Measurements from ENCODE around the gene CLDN15. TPM values are rescaled to one million over a fixed set of nuclear protein-coding genes. Genes with fewer than 3 reads are reported as not detected.
"Not testable (repeated sequence)": the region's sequence is repeated elsewhere in the genome, so short reads cannot be mapped to it uniquely, and the experiment has no call there.

Gene CLDN15
- total RNA-seq, result 10 to 100 TPM; 14.2 to 15.8 TPM

DNA sequence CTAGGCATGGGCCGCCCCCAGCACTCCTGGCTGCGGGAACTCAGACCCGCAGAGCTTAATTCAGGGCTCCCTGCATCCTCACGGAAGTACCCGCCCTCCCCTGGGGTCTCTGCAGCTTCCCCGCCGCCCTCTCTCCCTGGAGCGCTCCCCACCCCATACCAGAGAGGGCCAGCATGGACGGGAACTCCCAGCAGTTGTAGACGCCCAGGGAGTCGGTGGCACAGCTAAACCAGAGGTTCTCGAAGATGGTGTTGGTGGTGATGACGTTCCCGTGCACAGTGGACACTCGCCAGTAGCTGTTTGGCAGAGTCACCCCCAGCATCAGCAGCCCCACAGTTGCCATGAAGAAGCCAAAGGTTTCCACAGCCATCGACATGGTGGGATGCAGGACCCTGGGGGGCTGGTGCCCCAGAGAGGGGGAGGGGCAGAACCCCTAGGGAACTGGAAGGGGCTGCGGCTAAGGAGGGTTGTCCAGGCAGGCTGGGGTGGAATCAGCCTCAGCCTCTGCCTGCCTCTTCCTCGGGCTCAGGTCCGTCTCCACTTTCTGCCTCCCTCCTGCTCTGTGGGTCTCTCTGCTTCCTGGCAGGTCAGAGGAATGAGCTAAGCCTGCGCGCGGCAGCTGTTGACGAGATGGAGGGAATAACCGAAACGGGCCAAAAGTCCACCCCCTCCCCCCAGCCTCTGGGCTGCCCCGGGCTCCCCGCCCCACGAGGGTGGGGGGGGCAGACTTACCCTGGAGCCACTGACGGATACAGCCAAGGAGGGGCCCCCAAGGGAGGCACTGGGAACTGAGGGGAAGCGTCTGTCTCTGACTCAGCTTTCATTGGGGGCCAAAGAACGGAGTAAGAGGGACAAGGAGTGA lies at the start of gene CLDN15:
CLDN15 (minus strand) TSS at position 597 of the 862 bp plus-strand sequence; CDS start at position 376, 221 bp downstream.
- H3K27ac Mint-ChIP-seq, result no peak within 1 kb of the TSS
- H3K4me1 Mint-ChIP-seq (ENCODE audit: low read depth), result peaks cover 3% of the 10 kb centered on the region
- peaks cover 5% of the 10 kb centered on the region for H3K36me3 Mint-ChIP-seq (ENCODE audit: low read depth)
- TF ChIP-seq, protein P1, sequence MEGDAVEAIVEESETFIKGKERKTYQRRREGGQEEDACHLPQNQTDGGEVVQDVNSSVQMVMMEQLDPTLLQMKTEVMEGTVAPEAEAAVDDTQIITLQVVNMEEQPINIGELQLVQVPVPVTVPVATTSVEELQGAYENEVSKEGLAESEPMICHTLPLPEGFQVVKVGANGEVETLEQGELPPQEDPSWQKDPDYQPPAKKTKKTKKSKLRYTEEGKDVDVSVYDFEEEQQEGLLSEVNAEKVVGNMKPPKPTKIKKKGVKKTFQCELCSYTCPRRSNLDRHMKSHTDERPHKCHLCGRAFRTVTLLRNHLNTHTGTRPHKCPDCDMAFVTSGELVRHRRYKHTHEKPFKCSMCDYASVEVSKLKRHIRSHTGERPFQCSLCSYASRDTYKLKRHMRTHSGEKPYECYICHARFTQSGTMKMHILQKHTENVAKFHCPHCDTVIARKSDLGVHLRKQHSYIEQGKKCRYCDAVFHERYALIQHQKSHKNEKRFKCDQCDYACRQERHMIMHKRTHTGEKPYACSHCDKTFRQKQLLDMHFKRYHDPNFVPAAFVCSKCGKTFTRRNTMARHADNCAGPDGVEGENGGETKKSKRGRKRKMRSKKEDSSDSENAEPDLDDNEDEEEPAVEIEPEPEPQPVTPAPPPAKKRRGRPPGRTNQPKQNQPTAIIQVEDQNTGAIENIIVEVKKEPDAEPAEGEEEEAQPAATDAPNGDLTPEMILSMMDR (IDR thresholded peaks at IDR 0.05), result no peak
- no peak for DNase-seq
- no peak for ATAC-seq
- H3K27me3 Mint-ChIP-seq, result no peaks in the 10 kb centered on the region
- H3K4me3 Mint-ChIP-seq, result no peak within 1 kb of the TSS
- H3K9me3 Mint-ChIP-seq, result no peaks in the 10 kb centered on the region
- CTCF ChIA-PET, result interaction anchor here (1.0 to 1.2 kb wide), 2 partner anchors 45 to 93 kb away, joined by 3 read pairs; no protein-coding TSS in a partner anchor
- intact Hi-C loops (cut with micrococcal nuclease), result loop anchor here (10.0 kb wide), 1 partner anchor 47 kb away; no protein-coding TSS in a partner anchor
- POLR2A ChIA-PET, result interaction anchor here (1.3 to 2.1 kb wide), 2 partner anchors 13 to 19 kb away, joined by 4 to 7 read pairs; partner anchors contain the start of genes PLOD3 and ZNHIT1

- ATAC-seq (no peak), DNase-seq (no peak)
- H3K27ac Mint-ChIP-seq, result no peak overlapping the region
- no peaks in the 10 kb centered on the region for H3K9me3 Mint-ChIP-seq
- intact Hi-C loops (cut with micrococcal nuclease), result loop anchor here (10.0 kb wide), 2 partner anchors 52 to 142 kb away; partner anchors contain the start of gene CLDN15
- TF ChIP-seq, protein P1 (IDR thresholded peaks at IDR 0.05), result no peak
- CTCF ChIA-PET, result no interaction called here
- POLR2A ChIA-PET, result no interaction called here
- peaks cover 6% of the 10 kb centered on the region for H3K27me3 Mint-ChIP-seq
- peaks cover 25% of the 10 kb centered on the region for H3K4me1 Mint-ChIP-seq (ENCODE audit: low read depth)
- H3K36me3 Mint-ChIP-seq (ENCODE audit: low read depth), result no peaks in the 10 kb centered on the region
- H3K4me3 Mint-ChIP-seq, result no peak overlapping the region
These were observed 49.4 kb upstream of the CLDN15 start for GRCh38 chr7:101287032-101287431.

DNA sequence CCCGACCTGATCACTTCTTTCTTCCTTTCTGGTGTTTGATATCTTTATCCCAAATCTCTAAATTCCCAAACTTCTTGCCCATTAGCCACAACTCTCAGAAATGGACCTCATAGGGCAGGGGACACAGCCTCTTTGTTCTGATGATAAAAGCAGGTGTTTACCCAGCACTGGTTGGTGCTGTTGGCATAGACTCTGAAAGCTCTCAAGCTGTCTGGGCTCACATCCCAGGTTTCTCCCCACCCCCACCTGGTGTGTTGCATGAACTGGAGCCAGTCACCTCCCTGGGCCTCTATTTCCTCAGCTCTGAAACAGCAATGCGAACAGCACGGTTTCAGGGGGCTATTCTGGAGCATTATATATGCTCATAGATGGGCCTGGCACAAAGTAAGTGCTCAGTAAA lies 48.3 kb upstream of the CLDN15 start:
- not testable (repeated sequence) for ATAC-seq, H3K27ac Mint-ChIP-seq
- intact Hi-C loops (cut with micrococcal nuclease), result loop anchor here (10.0 kb wide), 2 partner anchors 51 to 141 kb away; partner anchors contain the start of gene CLDN15

GRCh38 chr7:101285171-101285570 lies 47.6 kb upstream of the CLDN15 start:
- intact Hi-C loops (cut with micrococcal nuclease), result loop anchor here (10.0 kb wide), 2 partner anchors 50 to 140 kb away; partner anchors contain the start of gene CLDN15
- H3K36me3 Mint-ChIP-seq (ENCODE audit: low read depth), result no peaks in the 10 kb centered on the region
- ChIA-PET CTCF (no interaction called here), POLR2A (no interaction called here)
- TF ChIP-seq, protein P1 (IDR thresholded peaks at IDR 0.05), result no peak
- peaks cover 19% of the 10 kb centered on the region for H3K4me1 Mint-ChIP-seq (ENCODE audit: low read depth)
- no peak overlapping the region for H3K27ac Mint-ChIP-seq
- peaks cover 1% of the 10 kb centered on the region for H3K27me3 Mint-ChIP-seq
- ATAC-seq (no peak), DNase-seq (no peak)
- no peak overlapping the region for H3K4me3 Mint-ChIP-seq
- H3K9me3 Mint-ChIP-seq, result no peaks in the 10 kb centered on the region

More for the DNA sequence above, 48.3 kb upstream of the CLDN15 start:
- CTCF ChIA-PET; H3K9me3 Mint-ChIP-seq; H3K36me3 Mint-ChIP-seq (ENCODE audit: low read depth); DNase-seq; POLR2A ChIA-PET; H3K27me3 Mint-ChIP-seq; H3K4me3 Mint-ChIP-seq: not testable (repeated sequence)
- peaks cover 25% of the 10 kb centered on the region for H3K4me1 Mint-ChIP-seq (ENCODE audit: low read depth)

- CTCF ChIA-PET, result interaction anchor here (1.1 to 4.8 kb wide), 4 partner anchors 10 to 136 kb away, joined by 3 to 59 read pairs (median 30); partner anchors contain the start of gene FIS1
These were observed 43.3 kb upstream of the CLDN15 start for GRCh38 chr7:101280912-101281311.

More at GRCh38 chr7:101280912-101281311, 43.3 kb upstream of the CLDN15 start:
- ATAC-seq; H3K27ac Mint-ChIP-seq; H3K36me3 Mint-ChIP-seq (ENCODE audit: low read depth); H3K4me3 Mint-ChIP-seq; H3K9me3 Mint-ChIP-seq; H3K27me3 Mint-ChIP-seq; POLR2A ChIA-PET; DNase-seq; H3K4me1 Mint-ChIP-seq (ENCODE audit: low read depth): not testable (repeated sequence)
- intact Hi-C loops (cut with micrococcal nuclease), result loop anchor here (10.0 kb wide), 2 partner anchors 46 to 136 kb away; partner anchors contain the start of gene CLDN15
